Measurements from ENCODE around the gene SFTPB.
"Not testable (repeated sequence)": the region's sequence is repeated elsewhere in the genome, so short reads cannot be mapped to it uniquely, and the experiment has no call there.

SFTPB gene

GRCh38 chr2:85675427-85675826, 7.4 kb upstream of the SFTPB start:
- no peak for DNase-seq

GRCh38 chr2:85674417-85674816, 6.4 kb upstream of the SFTPB start:
- no peak for DNase-seq

- DNase-seq: no peak
Observed at GRCh38 chr2:85673716-85674375, 5.8 kb upstream of the SFTPB start.

- no peak for DNase-seq
Observed at GRCh38 chr2:85672456-85672855, 4.5 kb upstream of the SFTPB start.

- not testable (repeated sequence) for DNase-seq
Observed at GRCh38 chr2:85670416-85670815, 2.4 kb upstream of the SFTPB start.

- DNase-seq: no peak
Observed at GRCh38 chr2:85669549-85669948, 1.6 kb upstream of the SFTPB start.

- DNase-seq: no peak
Observed at GRCh38 chr2:85668857-85669142, 801 bp upstream of the SFTPB start.

GRCh38 chr2:85667561-85668008, 414 bp downstream of the SFTPB start:
- DNase-seq: no peak

GRCh38 chr2:85666435-85667316, 1.3 kb downstream of the SFTPB start:
- DNase-seq: no peak

- DNase-seq: no peak
Observed at GRCh38 chr2:85666016-85666415, 2.0 kb downstream of the SFTPB start.

GRCh38 chr2:85665264-85665937, 2.6 kb downstream of the SFTPB start:
- DNase-seq: no peak

GRCh38 chr2:85663594-85664565, 4.1 kb downstream of the SFTPB start:
- DNase-seq: no peak

- DNase-seq: no peak
Observed at GRCh38 chr2:85662899-85663593, 5.0 kb downstream of the SFTPB start.

GRCh38 chr2:85661139-85661858, 6.7 kb downstream of the SFTPB start:
- DNase-seq: no peak

GRCh38 chr2:85660725-85661124, 7.3 kb downstream of the SFTPB start:
- no peak for DNase-seq

- DNase-seq: not testable (repeated sequence)
Observed at GRCh38 chr2:85660301-85660700, 7.7 kb downstream of the SFTPB start.

GRCh38 chr2:85659324-85659981, 8.5 kb downstream of the SFTPB start:
- DNase-seq: no peak

GRCh38 chr2:85657399-85657798, 10.6 kb downstream of the SFTPB start:
- DNase-seq: not testable (repeated sequence)

- no peak for DNase-seq
Observed at GRCh38 chr2:85656468-85656867, 11.5 kb downstream of the SFTPB start.

- DNase-seq: no peak
Observed at GRCh38 chr2:85655961-85656417, 12.0 kb downstream of the SFTPB start.

GRCh38 chr2:85653996-85654395, 14.0 kb downstream of the SFTPB start:
- DNase-seq: no peak
